ENCODE data around the gene CRYGS. TPM values are rescaled to one million over a fixed set of nuclear protein-coding genes. Genes with fewer than 3 reads are reported as not detected.
"Not testable (repeated sequence)": the region's sequence is repeated elsewhere in the genome, so short reads cannot be mapped to it uniquely, and the experiment has no call there.

The CRYGS gene
- total RNA-seq, 1 donor from 2014 or later: 1.1 TPM

DNA sequence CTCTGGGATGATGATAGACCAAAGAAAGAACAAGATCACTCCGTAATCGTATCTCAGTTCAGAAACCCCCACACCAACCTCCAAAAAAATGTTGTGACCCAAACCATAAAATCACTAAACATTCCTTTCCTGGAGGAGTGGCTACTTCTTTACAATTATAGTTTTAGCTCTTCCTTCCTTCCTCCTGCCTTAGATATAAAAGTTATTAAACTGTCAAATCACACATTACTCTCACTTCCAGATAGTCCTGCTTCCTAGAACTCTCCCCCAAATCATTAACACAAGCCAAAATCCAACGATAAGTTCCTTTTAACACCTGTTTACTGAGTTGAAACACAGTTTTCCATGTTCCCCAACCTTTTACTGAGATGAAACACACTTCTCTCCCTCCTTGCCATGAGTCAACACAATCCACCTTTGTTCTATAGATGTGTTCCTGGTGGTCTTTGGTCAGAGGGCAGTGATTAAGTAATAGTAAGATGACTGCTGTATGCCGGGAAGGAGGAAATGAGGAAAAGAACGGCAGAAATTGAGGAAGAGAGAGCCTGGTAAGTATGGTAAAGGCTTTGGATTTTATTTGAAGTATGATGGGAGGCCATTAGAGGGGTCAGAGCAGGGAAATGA lies 8.3 kb upstream of the CRYGS start:
- no peak for DNase-seq (ENCODE audit: low read depth, low spot score)

GRCh38 chr3:186551387-186551786 lies 7.2 kb upstream of the CRYGS start:
- DNase-seq (ENCODE audit: low read depth, low spot score): no peak

DNA sequence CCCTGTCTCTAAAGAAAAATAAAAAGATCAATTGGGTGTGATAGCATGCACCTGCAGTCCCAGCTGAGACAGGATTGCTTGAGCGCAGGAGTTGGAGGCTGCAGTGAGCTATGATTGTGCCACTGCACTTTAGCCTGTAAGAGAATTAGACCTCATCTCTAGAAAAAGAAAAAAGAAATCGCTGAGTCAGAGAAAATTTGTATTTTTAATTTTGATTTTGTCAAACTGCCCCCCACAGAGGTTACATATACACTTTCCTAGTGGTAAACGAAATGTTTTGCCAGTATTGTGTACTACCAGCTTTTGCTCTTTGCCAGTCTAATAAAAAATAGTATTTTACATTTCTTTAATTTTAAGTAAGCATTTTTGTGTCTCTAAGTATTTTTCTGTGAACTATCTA lies 5.3 kb upstream of the CRYGS start:
- no peak for DNase-seq (ENCODE audit: low read depth, low spot score)

DNA sequence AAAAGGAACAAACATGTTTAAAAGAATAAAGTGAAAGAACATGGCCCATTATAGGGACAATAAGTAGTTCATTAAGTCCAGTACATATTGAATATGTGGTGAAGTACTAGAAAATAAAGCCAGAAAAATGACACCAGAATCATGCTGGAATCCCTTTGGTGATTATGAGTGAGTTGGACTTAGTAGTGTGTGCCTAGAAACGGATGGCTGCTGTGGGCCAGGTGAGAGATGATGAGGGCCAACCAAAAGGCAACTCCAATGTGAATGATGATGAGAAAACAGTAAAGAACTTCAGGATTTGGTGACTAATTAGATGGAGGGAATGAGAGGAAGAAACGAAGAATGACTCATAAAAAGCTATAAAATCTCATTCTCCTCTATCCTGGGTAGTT lies 3.3 kb downstream of the CRYGS start:
- no peak for DNase-seq (ENCODE audit: low read depth, low spot score)

- DNase-seq (ENCODE audit: low read depth, low spot score): peak; percentile 11
Measured at GRCh38 chr3:186540221-186540834, 3.9 kb downstream of the CRYGS start.

DNA sequence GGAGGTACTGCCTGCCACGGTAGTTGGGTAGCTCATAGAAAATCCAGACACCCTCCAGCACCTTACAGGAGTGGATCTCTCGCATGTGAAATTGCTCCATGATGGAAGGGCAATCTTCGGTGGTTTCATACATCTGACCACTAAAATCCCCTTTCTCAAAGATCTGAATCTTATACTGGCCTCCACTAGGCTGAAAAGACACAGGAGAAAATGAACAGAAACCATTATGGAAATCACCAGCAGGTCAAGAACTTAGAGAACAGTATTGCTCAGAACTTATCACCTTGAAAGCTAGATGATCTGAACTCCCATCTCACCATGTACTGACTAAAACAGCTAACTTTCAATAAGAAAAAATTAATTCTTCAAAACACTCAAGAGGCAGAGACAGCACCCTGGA lies 5.4 kb downstream of the CRYGS start:
- no peak for DNase-seq (ENCODE audit: low read depth, low spot score)

DNA sequence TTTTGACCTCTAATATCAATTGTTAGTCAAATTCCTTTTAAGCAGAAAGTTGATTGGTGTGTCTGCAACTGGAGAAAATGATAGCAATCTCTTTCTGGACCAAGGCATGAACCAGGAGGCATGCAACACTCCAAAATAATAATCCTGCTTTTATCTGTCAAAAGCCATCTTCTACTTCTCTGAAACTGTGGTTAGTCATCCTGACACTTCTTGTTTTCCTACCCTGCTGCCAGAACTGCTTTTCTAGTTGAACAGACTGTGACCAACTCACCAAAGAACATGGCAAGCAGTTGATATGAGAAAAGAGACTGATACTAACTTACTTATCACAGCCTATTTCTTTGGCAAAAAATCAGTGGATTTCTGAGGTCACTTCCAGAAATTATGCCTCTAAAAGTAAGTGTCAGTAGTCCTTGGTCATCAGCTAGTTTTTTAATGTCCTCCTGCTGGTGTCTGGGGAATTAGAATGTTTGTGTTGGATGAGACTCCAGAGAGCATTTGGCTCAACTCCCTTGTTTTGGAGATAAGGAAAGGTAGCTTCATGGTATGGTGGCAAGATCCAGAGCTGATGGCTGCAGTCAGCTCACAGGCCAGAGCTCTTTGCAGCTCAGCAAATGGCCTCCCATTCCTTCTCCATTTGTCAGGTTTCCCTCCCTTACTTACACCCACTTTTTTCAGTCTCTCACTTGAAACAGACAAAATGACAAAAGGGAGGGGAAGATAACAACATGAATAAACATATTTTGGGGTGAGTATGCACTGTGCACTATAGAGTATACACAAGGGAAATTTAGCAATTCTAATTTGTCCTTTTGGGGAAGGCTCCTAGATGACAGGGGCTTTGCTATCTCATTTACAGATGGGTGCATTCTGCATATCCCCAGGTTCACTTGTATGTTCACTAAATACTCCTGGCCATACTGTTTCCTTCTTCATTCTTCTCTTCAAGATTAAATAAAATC lies 7.0 kb downstream of the CRYGS start:
- no peak for DNase-seq (ENCODE audit: low read depth, low spot score)

GRCh38 chr3:186534113-186534669 lies 10.0 kb downstream of the CRYGS start:
- DNase-seq (ENCODE audit: low read depth, low spot score): no peak

DNA sequence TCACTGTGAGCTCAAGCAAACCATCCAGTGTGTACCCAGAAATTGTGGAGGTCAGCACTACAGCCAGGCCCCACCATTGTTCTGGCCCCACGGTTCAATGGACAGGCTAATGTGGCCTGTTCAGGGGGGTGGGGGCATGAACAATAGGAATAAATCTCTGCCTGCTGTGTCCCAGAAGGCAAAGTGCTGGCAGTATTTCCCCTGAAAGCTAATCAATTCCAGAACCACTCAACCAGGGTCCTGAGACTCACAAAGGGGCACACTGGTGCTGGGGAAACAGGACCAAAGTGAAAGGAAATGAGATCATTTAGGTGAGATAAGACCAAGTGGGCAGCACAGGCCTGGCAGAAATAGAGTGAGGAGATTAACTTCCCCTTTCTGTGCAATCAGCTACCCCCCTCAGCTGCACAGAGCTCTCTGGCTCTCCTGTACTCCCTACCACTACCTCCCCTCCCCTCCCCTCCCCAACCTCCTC lies 11.5 kb downstream of the CRYGS start:
- no peak for DNase-seq (ENCODE audit: low read depth, low spot score)

DNA sequence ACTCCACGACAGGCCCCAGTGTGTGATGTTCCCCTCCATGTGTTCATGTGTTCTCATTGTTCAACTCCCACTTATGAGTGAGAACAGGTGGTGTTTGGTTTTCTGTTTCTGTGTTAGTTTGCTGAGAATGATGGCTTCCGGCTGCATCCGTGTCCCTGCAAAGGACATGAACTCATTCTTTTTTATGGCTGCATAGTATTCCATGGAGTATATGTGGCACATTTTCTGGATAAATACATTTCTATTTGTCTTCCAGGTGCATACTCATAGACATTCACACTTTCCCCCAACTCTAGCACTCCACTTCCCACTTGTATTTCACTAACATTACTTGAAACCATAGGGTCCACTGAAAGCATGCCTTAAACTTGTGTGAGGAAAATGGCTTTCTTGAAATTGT lies 12.5 kb downstream of the CRYGS start:
- DNase-seq (ENCODE audit: low read depth, low spot score): not testable (repeated sequence)

- no peak for DNase-seq (ENCODE audit: low read depth, low spot score)
Measured at GRCh38 chr3:186530415-186530814, 13.8 kb downstream of the CRYGS start.

GRCh38 chr3:186529201-186529999 lies 14.8 kb downstream of the CRYGS start:
- DNase-seq (ENCODE audit: low read depth, low spot score): no peak

DNA sequence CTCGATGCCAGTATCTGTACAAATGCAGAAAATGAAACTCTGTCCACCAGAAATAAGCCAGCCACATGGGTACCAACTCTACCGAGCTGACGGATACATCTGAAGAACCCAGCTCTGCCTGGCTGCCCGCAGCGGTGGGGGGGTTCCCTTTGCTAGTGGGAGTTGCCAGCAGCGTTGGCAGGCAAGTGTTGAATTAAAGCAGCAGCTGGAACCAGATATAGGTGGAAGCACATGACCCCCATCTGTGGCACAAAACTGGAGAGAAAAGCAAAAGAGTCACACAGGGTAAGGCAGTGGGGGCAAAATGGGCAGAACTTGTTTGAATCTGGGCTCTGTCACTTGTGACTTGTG lies 17.9 kb downstream of the CRYGS start:
- no peak for DNase-seq (ENCODE audit: low read depth, low spot score)

DNA sequence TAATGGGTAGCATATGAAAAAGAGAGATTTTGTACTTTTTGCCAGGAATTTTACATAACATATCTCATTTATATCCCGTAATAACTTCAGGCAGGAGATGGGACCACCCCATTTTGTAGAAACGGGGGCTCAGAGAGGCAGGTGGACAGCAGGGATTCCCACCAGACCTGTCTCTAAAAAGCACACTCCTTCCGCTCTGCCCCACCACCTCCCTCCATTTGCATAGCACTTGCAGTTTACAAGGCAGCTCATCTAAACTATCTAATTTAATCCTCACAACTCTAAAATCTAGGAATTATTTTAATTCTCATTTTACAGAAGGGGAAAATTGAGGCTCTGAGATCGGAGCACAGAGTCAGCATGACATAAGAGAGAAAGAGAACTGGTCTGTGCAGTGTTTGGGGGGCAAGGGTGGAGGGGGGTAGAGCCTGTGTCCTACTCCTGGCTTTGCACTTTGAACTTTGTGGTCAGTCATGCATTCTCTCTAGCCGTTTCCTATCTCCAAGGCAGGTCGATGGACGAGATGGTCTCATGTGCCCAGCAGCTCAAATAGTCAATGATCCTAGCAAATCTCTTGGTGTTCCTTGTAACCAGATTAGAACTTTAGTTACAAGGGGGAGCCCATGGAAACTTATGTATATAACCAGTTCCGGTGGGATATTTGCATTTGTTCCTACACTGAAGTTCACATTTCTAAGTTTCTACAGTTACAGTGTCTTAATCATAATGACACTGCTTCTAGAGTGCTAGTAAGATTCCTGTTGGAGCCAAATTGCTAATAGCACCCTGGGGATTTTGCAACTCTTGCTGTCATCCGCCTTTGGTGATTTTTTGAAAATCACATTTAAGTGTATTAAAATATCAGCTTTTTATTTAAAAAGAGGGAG lies 18.6 kb downstream of the CRYGS start:
- DNase-seq (ENCODE audit: low read depth, low spot score): no peak

DNA sequence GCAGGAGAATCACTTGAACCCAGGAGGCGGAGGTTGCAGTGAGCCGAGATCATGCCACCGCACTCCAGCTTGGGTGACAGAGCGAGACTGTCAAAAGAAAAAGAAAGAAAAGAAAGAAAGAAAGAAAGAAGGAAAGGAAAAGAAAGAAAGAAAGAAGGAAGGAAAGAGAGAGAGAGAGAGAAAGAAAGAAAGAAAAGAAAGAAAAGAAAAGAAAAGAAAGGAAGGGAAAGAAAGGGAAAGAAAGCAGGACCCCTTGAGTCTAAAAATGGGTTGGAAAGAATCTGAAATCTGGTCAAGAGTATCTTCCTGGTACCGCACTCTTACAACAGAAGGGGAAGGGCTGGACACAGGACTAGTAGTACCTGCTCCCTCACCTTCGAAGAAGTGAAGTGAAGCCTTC lies 19.6 kb downstream of the CRYGS start:
- DNase-seq (ENCODE audit: low read depth, low spot score): no peak

DNA sequence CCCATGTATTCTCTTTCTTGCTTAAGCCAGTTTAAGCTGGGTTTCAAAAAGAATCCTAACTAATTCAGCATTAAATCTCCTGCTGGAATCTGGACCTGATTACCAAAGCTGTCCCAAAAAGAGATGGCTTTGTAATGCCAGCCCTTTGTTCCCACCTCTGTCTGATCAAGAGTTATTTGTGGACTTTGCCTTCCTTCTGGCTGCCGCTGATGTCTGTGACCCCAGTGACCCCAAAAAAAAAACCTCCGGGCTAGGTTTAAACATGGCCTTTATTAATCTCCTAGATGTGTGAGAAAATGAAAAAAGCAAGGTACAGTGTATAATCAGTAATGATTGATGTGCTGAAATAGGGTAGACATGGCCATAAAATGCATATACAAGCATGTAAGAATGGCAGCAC lies 20.7 kb downstream of the CRYGS start:
- DNase-seq (ENCODE audit: low read depth, low spot score): no peak

- DNase-seq (ENCODE audit: low read depth, low spot score): no peak
Measured at GRCh38 chr3:186523022-186523421, 21.2 kb downstream of the CRYGS start.

DNA sequence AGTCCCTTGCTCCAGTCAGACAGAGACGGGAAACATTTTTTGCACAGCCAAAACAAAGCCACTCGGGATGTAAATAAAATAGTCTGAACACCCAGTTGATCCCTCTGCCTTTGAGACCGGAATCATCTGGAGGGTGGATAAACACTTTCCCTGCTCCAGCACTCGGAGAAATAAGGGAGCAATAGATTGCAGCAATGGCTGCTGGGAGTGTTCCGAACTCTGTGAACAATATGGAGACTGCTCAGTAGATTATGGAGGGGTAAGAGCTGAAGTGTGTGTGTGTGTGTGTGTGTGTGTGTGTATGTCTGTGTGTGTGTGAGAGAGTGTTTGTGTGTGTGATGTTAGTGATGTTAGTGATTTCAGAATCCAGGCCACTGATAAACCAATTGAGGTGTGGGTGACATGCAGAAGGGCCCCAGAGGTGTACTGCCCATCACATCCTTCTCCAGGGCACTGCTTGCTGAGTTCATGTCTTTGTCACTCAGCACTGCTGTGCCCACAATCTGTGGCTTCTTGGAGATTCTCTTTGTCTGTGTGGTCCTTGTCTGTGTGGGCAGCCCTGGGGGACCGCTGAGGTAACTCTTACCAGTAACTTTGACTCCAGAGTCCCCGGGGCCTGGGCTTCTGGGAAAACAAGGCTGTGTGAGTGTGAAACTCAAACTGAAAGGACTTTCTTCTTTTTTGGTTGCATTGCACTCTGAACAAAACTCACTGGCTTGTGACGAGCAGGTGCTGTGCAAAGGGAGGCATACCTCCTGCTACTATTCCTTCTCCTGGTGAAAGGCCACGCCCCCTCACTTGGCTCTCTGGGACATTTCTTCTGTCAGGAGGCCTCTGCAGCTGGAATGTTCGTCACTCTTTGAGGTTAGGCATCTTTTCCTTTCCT lies 23.0 kb downstream of the CRYGS start:
- no peak for DNase-seq (ENCODE audit: low read depth, low spot score)

- no peak for DNase-seq (ENCODE audit: low read depth, low spot score)
Measured at GRCh38 chr3:186520431-186520830, 23.7 kb downstream of the CRYGS start.

Data from pulmonary artery endothelial cell (primary cell).